NB4 (cell line): ENCODE results near the gene FAM53B.

Experiments
- CTCF ChIP-seq: IDR thresholded peaks from one replicate; pipeline ENCODE4 v1.5.1; 2012; ENCODE audit warnings: low read depth, low read length
- POLR2A ChIP-seq: IDR thresholded peaks from 2 replicates; pipeline ENCODE4 v1.6.1; 2011; ENCODE audit warnings: mild to moderate bottlenecking; ENCODE audit not compliant: insufficient read length; ENCODE audit errors: extremely low read depth

GRCh38 chr10:124748953-124749645 lies 4.9 kb upstream of the FAM53B start:
- TF ChIP-seq POLR2A (no peak), CTCF (no peak)
